SK-N-SH (cell line): ENCODE results near the gene TTC7B. TPM values are rescaled to one million over a fixed set of nuclear protein-coding genes. Genes with fewer than 3 reads are reported as not detected.

Source experiments
- CTCF ChIA-PET: fragments of 300-600, 350-600 bp; formaldehyde crosslinking; extraction: SDS; loops from one replicate; lab custom pipeline; 2021; lab: Yijun Ruan, JAX
- POLR2A ChIA-PET: fragments of 350-600 bp; sonication (Branson Sonifier 250); formaldehyde crosslinking; extraction: SDS; loops from one replicate; lab custom pipeline; 2020; ENCODE audit warnings: antibody characterized with exemption, inconsistent platforms; lab: Yijun Ruan, JAX
- DNase-seq: peaks from one replicate; pipeline ENCODE4 v3.0.0; 2012
- H2AFZ ChIP-seq: fragments of 200-600 bp; sonication (generic); 2 replicates; pipeline ENCODE4 v1.8.1; 2016; ENCODE audit warnings: antibody characterized with exemption, mild to moderate bottlenecking, low read depth
- H3F3A ChIP-seq: fragments of 200-600 bp; sonication (generic); replicated peaks from 2 replicates; pipeline ENCODE3; 2016; ENCODE audit warnings: antibody characterized with exemption, mild to moderate bottlenecking; ENCODE audit not compliant: insufficient read depth
- H3K27ac ChIP-seq, 2 experiments: fragments of 200-500 bp in 1 of 2; fragments of 200-600 bp in 1 of 2; sonication (Bioruptor generic) in 1 of 2; sonication (generic), shearing (Covaris generic) in 1 of 2; 2 replicates each; pipeline versions ENCODE4 v1.5.1 to v1.6.1; 2014 to 2016; ENCODE audit warnings: low read depth in 2 of 2, inconsistent platforms in 1 of 2, low read length in 1 of 2, mild to moderate bottlenecking in 1 of 2, mixed read lengths in 1 of 2
- H3K27me3 ChIP-seq: fragments of 200-600 bp; sonication (generic), shearing (Covaris generic); 2 replicates; pipeline ENCODE4 v1.6.1; 2016; ENCODE audit warnings: mixed run types; ENCODE audit not compliant: insufficient read depth
- H3K36me3 ChIP-seq, 2 experiments: fragments of 200-500 bp in 1 of 2; fragments of 200-600 bp in 1 of 2; sonication (Bioruptor generic) in 1 of 2; sonication (generic) in 1 of 2; replicated peaks in 1 of 2; 2 replicates each; pipeline versions ENCODE3 to v1.5.1; 2014 to 2016; ENCODE audit warnings: low read length in 1 of 2, mild to moderate bottlenecking in 1 of 2; ENCODE audit not compliant: insufficient read depth in 2 of 2, control insufficient read depth in 1 of 2
- H3K4me1 ChIP-seq, 2 experiments: fragments of 200-500 bp in 1 of 2; fragments of 200-600 bp in 1 of 2; sonication (Bioruptor generic) in 1 of 2; sonication (generic), shearing (Covaris generic) in 1 of 2; 2 replicates each; pipeline versions ENCODE4 v1.5.1 to v1.6.1; 2014 to 2016; ENCODE audit warnings: low read depth in 1 of 2, low read length in 1 of 2, mixed run types in 1 of 2; ENCODE audit not compliant: insufficient read depth in 2 of 2, control insufficient read depth in 1 of 2
- H3K4me2 ChIP-seq: fragments of 200-600 bp; sonication (generic), shearing (Covaris generic); 2 replicates; pipeline ENCODE4 v1.6.1; 2017; ENCODE audit warnings: mixed run types
- H3K4me3 ChIP-seq, 2 experiments: fragments of 200-500 bp in 1 of 2; fragments of 200-600 bp in 1 of 2; sonication (Bioruptor generic) in 1 of 2; sonication (generic), shearing (Covaris generic) in 1 of 2; 2 replicates each; pipeline versions ENCODE4 v1.5.1 to v1.8.1; 2014 to 2016; ENCODE audit warnings: low read depth in 2 of 2, inconsistent platforms in 1 of 2, low read length in 1 of 2, mild to moderate bottlenecking in 1 of 2, mixed read lengths in 1 of 2, moderate library complexity in 1 of 2
- H3K79me2 ChIP-seq: fragments of 200-600 bp; sonication (generic); 2 replicates; pipeline ENCODE4 v1.8.1; 2017; ENCODE audit warnings: mild to moderate bottlenecking; ENCODE audit not compliant: insufficient read depth
- H3K9ac ChIP-seq: fragments of 200-600 bp; sonication (generic); 2 replicates; pipeline ENCODE4 v1.6.1; 2017; ENCODE audit warnings: mixed run types
- H3K9me2 ChIP-seq: fragments of 200-600 bp; sonication (generic); 2 replicates; pipeline ENCODE4 v1.6.1; 2017; ENCODE audit warnings: mixed run types
- H3K9me3 ChIP-seq: fragments of 200-600 bp; sonication (generic); 2 replicates; pipeline ENCODE4 v1.6.1; 2017; ENCODE audit warnings: mixed run types, mild to moderate bottlenecking, moderate library complexity
- H4K20me1 ChIP-seq: fragments of 200-600 bp; sonication (generic); 2 replicates; pipeline ENCODE4 v1.6.1; 2017; ENCODE audit warnings: mild to moderate bottlenecking, mixed run types; ENCODE audit not compliant: insufficient read depth
- CHD2 ChIP-seq: fragments of 150-350 bp; IDR thresholded peaks from 2 replicates; pipeline ENCODE4 v1.6.1; 2018; ENCODE audit warnings: low read length; ENCODE audit not compliant: partially characterized antibody
- ELF1 ChIP-seq: IDR thresholded peaks from 2 replicates; pipeline ENCODE4 v1.4.0; 2012
- EP300 ChIP-seq, 2 experiments: IDR thresholded peaks; 2 replicates each; pipeline versions ENCODE4 v1.4.0 to v1.6.1; 2012; ENCODE audit warnings: borderline replicate concordance in 1 of 2, low read depth in 1 of 2, low read length in 1 of 2
- EZH2phosphoT487 ChIP-seq: fragments of 200-600 bp; sonication (generic); IDR thresholded peaks from 2 replicates; pipeline ENCODE4 v1.6.1; 2017; ENCODE audit warnings: low read depth, mixed run types, mild to moderate bottlenecking, antibody characterized with exemption, moderate library complexity, borderline replicate concordance
- GABPA ChIP-seq: IDR thresholded peaks from 2 replicates; pipeline ENCODE4 v1.4.0; 2012; ENCODE audit warnings: low read depth, mild to moderate bottlenecking
- IRF3 ChIP-seq: fragments of 150-350 bp; IDR thresholded peaks from 2 replicates; pipeline ENCODE4 v1.6.1; 2016; ENCODE audit warnings: mild to moderate bottlenecking, low read depth, low read length
- MXI1 ChIP-seq: IDR thresholded peaks from 2 replicates; pipeline ENCODE4 v1.6.1; 2012; ENCODE audit warnings: mild to moderate bottlenecking, low read depth, low read length, improper control_type of control experiment
- NFIC ChIP-seq: IDR thresholded peaks from 2 replicates; pipeline ENCODE4 v1.4.0; 2012; ENCODE audit warnings: borderline replicate concordance
- NRF1 ChIP-seq: IDR thresholded peaks from 2 replicates; pipeline ENCODE4 v1.6.1; 2012; ENCODE audit warnings: low read depth, mild to moderate bottlenecking, low read length
- POLR2AphosphoS5 ChIP-seq: IDR thresholded peaks from 2 replicates; pipeline ENCODE4 v1.6.1; 2012; ENCODE audit warnings: low read depth, low read length
- RAD21 ChIP-seq: IDR thresholded peaks from 2 replicates; pipeline ENCODE4 v1.6.1; 2012; ENCODE audit warnings: mild to moderate bottlenecking, low read length
- RCOR1 ChIP-seq: fragments of 150-350 bp; IDR thresholded peaks from 2 replicates; pipeline ENCODE4 v1.6.1; 2017; ENCODE audit warnings: antibody characterized with exemption, low read length
- RFX5 ChIP-seq: IDR thresholded peaks from 2 replicates; pipeline ENCODE4 v1.6.1; 2012; ENCODE audit warnings: mild to moderate bottlenecking, improper control_type of control experiment, low read length
- RXRA ChIP-seq: IDR thresholded peaks from 2 replicates; pipeline ENCODE4 v1.4.0; 2012; ENCODE audit warnings: low read depth, mild to moderate bottlenecking, borderline replicate concordance
- SIN3A ChIP-seq: IDR thresholded peaks from 2 replicates; pipeline ENCODE4 v1.6.1; 2012; ENCODE audit warnings: low read depth, mild to moderate bottlenecking, low read length, moderate library complexity, borderline replicate concordance
- TAF1 ChIP-seq: IDR thresholded peaks from 2 replicates; pipeline ENCODE4 v1.6.1; 2012; ENCODE audit warnings: low read depth, mild to moderate bottlenecking, low read length, moderate library complexity, borderline replicate concordance
- TEAD4 ChIP-seq: IDR thresholded peaks from 2 replicates; pipeline ENCODE4 v1.4.0; 2012; ENCODE audit warnings: mild to moderate bottlenecking, borderline replicate concordance; ENCODE audit not compliant: insufficient read depth
- YY1 ChIP-seq: IDR thresholded peaks from 2 replicates; pipeline ENCODE4 v1.4.0; 2012; ENCODE audit warnings: low read depth, mild to moderate bottlenecking
- WGBS: methylation state at CpG from one replicate; pipeline ENCODE4 v1.1.6; 2017; ENCODE audit warnings: low lambda C conversion rate; 5-methylcytosine and 5-hydroxymethylcytosine counted together
- polyA plus RNA-seq, 3 experiments: library from polyadenylated mRNA; depleted of rRNA; stranded (reverse); fragments of >200 nt; gene quantifications; 2 replicates each; pipeline ENCODE4 v1.2.3, GENCODE V29; 2012
- TF ChIP-seq, protein P1 (sequence below): IDR thresholded peaks from 2 replicates; pipeline ENCODE4 v1.6.1; 2012; ENCODE audit warnings: mild to moderate bottlenecking, low read depth, low read length, moderate library complexity
- TF ChIP-seq, protein P2 (sequence below): fragments of 200-600 bp; sonication (generic); IDR thresholded peaks from 2 replicates; pipeline ENCODE4 v1.6.1; 2017; ENCODE audit warnings: antibody characterized with exemption, mild to moderate bottlenecking, moderate library complexity
- TF ChIP-seq, protein P3 (sequence below): IDR thresholded peaks from 2 replicates; pipeline ENCODE4; 2012

Gene TTC7B
- polyA plus RNA-seq, 1 of the 3 experiments (the other 2 are of a cell fraction): 43.1 TPM

DNA sequence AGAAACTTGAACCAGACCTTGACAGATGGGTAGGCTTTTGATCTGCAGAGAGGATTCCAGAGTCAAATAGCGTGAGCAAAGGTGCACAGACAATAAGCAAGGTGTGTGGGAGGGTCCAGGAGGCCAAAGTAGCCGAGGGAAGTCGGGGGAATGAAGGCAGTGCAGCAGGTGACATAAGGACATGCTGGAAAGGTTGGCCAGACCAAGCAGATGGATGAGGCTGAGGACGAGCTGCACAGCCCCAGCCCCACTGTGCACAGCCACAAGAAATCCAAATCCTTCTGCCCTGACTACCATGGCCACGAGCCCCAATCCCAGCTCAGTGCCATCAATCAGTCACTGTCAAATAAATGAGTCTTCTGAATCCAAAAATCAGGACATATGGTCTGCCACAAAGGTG, 5.4 kb downstream of the TTC7B start:
- H3F3A ChIP-seq: no peaks in the 10 kb centered on the region
- H3K4me3 ChIP-seq: no peak overlapping the region
- no peak overlapping the region for H3K27ac ChIP-seq
- no peaks in the 10 kb centered on the region for H3K36me3 ChIP-seq
- H3K9me3 ChIP-seq: no peaks in the 10 kb centered on the region
- H3K79me2 ChIP-seq: peaks cover 73% of the 10 kb centered on the region
- H2AFZ ChIP-seq: no peak overlapping the region
- CTCF ChIA-PET: no interaction called here
- H4K20me1 ChIP-seq: no peaks in the 10 kb centered on the region
- POLR2A ChIA-PET: no interaction called here
- no peak for DNase-seq
- no peak overlapping the region for H3K9ac ChIP-seq
- H3K27me3 ChIP-seq: no peaks in the 10 kb centered on the region
- no peaks in the 10 kb centered on the region for H3K9me2 ChIP-seq
- peaks cover 18% of the 10 kb centered on the region in 2 experiments; a peak in 3 of 4 replicates for H3K4me1 ChIP-seq
- 81% methylated on average over 4 of the region's 5 CpGs for WGBS
- no peak overlapping the region for H3K4me2 ChIP-seq
- TF ChIP-seq SIN3A (no peak), GABPA (no peak), CHD2 (no peak), TAF1 (no peak), POLR2AphosphoS5 (no peak), NRF1 (no peak), RFX5 (no peak), RAD21 (no peak), EZH2phosphoT487 (no peak), RCOR1 (no peak), YY1 (no peak), EP300 (IDR thresholded peaks at IDR 0.05; ENCODE audit: borderline replicate concordance in 1 of 2, low read depth in 1 of 2, low read length in 1 of 2) (no peak)
- TF ChIP-seq, protein P1, sequence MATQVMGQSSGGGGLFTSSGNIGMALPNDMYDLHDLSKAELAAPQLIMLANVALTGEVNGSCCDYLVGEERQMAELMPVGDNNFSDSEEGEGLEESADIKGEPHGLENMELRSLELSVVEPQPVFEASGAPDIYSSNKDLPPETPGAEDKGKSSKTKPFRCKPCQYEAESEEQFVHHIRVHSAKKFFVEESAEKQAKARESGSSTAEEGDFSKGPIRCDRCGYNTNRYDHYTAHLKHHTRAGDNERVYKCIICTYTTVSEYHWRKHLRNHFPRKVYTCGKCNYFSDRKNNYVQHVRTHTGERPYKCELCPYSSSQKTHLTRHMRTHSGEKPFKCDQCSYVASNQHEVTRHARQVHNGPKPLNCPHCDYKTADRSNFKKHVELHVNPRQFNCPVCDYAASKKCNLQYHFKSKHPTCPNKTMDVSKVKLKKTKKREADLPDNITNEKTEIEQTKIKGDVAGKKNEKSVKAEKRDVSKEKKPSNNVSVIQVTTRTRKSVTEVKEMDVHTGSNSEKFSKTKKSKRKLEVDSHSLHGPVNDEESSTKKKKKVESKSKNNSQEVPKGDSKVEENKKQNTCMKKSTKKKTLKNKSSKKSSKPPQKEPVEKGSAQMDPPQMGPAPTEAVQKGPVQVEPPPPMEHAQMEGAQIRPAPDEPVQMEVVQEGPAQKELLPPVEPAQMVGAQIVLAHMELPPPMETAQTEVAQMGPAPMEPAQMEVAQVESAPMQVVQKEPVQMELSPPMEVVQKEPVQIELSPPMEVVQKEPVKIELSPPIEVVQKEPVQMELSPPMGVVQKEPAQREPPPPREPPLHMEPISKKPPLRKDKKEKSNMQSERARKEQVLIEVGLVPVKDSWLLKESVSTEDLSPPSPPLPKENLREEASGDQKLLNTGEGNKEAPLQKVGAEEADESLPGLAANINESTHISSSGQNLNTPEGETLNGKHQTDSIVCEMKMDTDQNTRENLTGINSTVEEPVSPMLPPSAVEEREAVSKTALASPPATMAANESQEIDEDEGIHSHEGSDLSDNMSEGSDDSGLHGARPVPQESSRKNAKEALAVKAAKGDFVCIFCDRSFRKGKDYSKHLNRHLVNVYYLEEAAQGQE: no peak
- TF ChIP-seq, all 33 proteins: peak for 0

DNA sequence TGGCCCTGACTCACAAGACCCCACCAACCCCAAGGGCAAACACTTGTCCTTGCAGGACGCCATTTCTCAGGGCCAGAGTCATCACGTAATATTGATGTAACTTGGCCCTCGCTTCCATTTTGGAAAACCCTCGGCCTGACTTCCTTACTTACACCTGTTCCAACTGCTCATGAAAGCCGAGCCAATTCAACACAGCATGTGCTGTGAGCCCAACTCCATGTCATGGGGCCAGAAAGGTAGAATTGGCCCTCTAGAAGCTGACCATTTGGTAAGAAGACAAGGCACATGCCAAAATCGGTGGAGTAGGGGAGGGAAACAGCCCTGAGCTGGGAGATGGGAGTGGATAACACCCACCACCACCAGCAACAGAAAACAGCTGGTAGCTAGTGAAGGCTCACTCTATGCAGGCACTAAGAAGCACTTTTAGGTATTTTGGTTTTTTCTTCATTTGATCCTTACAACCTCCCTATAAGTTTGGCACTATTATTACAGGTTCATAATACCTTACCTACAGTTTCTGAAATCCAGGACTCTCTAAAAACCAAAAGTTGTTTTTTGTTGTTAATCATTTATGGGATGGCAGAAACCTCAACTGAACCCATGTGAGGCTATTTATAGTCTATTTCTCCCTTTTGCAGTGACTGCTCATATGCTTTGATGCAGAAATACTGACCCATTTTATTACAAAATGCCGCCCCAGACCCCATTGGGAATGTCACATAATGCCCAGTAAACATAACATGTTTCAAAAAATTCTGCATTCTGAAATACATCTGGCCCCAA, 6.5 kb downstream of the TTC7B start:
- WGBS: 90% methylated on average over 7 of the region's 7 CpGs
- POLR2A ChIA-PET: no interaction called here
- Histone ChIP-seq H3K9ac (no peak overlapping the region), H3K4me3 (no peak overlapping the region), H3K4me1 (peaks cover 14% of the 10 kb centered on the region in 2 experiments; a peak in 2 of 4 replicates), H3K4me2 (no peak overlapping the region), H3K27ac (no peak overlapping the region), H3K9me3 (no peaks in the 10 kb centered on the region), H4K20me1 (no peaks in the 10 kb centered on the region), H3K27me3 (no peaks in the 10 kb centered on the region), H3K36me3 (no peaks in the 10 kb centered on the region), H3F3A (no peaks in the 10 kb centered on the region), H3K9me2 (no peaks in the 10 kb centered on the region), H2AFZ (no peak overlapping the region), H3K79me2 (peaks cover 73% of the 10 kb centered on the region)
- no peak for DNase-seq
- CTCF ChIA-PET: no interaction called here
- no peak for TF ChIP-seq NFIC
- TF ChIP-seq POLR2AphosphoS5: no peak
- TF ChIP-seq TEAD4: no peak
- TF ChIP-seq IRF3: no peak
- no peak for TF ChIP-seq ELF1
- TF ChIP-seq, protein P2, sequence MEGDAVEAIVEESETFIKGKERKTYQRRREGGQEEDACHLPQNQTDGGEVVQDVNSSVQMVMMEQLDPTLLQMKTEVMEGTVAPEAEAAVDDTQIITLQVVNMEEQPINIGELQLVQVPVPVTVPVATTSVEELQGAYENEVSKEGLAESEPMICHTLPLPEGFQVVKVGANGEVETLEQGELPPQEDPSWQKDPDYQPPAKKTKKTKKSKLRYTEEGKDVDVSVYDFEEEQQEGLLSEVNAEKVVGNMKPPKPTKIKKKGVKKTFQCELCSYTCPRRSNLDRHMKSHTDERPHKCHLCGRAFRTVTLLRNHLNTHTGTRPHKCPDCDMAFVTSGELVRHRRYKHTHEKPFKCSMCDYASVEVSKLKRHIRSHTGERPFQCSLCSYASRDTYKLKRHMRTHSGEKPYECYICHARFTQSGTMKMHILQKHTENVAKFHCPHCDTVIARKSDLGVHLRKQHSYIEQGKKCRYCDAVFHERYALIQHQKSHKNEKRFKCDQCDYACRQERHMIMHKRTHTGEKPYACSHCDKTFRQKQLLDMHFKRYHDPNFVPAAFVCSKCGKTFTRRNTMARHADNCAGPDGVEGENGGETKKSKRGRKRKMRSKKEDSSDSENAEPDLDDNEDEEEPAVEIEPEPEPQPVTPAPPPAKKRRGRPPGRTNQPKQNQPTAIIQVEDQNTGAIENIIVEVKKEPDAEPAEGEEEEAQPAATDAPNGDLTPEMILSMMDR: no peak
- no peak for TF ChIP-seq MXI1
- TF ChIP-seq GABPA: no peak
- no peak for TF ChIP-seq RXRA
- TF ChIP-seq, protein P3, sequence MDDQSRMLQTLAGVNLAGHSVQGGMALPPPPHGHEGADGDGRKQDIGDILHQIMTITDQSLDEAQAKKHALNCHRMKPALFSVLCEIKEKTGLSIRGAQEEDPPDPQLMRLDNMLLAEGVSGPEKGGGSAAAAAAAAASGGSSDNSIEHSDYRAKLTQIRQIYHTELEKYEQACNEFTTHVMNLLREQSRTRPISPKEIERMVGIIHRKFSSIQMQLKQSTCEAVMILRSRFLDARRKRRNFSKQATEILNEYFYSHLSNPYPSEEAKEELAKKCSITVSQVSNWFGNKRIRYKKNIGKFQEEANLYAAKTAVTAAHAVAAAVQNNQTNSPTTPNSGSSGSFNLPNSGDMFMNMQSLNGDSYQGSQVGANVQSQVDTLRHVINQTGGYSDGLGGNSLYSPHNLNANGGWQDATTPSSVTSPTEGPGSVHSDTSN: no peak
